Eye (tissue), 1 donor: ENCODE results near the gene DNAI1.
A peak's percentile ranks its signal among the peaks of the same experiment; 100 is the strongest.
"Not testable (repeated sequence)": the region's sequence is repeated elsewhere in the genome, so short reads cannot be mapped to it uniquely, and the experiment has no call there.

Experiments
- DNase-seq: peaks from one replicate; pipeline ENCODE4 v3.0.0-alpha.2; 2015

Gene DNAI1

DNA sequence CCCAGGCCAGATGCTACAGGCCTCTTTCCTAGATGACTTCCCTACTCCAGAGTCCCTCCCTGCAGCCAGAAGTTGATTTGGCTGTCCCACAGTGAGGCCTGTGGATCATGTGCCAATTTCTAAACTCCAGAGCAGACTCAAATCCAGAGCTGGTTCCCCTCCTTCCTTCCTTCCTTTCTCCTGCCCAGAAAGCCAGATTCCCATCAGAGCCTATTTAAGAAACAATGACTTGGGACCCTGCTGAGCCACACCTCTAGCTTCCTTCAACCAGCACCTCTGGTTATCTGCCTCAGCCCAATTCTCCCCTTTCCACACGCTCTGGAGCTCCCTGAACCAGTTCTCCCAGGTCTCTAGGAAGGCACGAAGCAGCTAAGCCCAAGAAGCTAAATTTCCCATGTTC, 7.5 kb upstream of the DNAI1 start:
- DNase-seq = no peak

DNA sequence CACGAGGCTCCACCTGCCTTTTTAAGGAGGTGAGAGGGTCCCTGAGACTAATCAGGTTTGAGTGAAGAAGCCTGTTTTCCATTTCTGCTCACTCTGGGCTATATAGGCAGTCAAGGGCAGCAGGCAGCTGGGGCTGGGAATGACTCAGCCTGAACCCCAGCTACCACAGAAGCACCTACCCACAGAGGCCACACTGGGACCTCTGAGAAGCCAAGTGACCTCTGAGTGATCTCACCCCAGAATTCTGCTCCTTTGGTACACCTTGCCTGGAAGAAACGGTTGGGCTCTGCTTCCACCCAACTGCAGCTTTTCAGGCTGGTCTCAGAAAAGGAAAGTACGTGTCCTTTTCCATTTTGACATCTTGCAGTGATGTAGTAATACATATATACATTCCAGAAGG, 7.1 kb upstream of the DNAI1 start:
- DNase-seq = no peak

DNA sequence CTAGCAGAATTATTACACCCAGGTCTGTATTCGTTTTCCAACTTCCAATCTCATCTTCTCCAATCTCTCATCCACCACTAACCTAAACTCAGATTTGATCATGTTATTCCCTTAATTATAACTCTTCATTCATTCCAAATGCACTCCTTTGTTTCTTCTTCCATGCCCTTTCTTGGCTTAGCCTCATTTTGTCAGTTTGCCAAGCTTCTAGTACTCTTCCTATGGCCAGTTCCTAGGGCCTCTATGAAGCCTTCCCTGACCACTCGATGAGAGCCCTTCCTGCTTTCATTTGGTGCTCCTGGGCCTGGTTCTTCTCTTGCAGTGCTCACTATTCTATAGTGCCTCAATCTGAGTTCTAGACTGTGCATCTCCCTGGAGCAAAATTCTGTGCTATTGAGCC, 6.0 kb upstream of the DNAI1 start:
- no peak for DNase-seq

GRCh38 chr9:34454571-34455065, 4.0 kb upstream of the DNAI1 start:
- no peak for DNase-seq

DNA sequence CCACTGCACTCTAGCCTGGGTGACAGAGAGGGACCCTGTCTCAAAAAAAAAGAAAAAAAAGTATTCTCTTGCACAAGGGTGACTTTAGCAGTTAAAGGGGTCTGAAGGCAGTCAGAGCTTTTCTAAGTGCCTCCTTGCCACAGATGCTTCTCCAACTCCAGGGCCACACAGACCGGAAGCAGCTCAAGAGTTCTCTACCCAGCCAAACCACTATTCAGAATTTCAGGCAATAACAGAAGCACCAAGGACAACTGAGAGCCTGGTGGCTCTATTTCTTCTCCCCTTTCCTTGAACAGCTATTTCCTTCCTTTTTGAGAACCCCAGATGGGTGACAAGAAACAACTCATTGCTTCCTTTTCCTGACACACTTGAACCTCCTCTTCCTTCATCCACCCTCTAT, 2.5 kb upstream of the DNAI1 start:
- DNase-seq = no peak

DNA sequence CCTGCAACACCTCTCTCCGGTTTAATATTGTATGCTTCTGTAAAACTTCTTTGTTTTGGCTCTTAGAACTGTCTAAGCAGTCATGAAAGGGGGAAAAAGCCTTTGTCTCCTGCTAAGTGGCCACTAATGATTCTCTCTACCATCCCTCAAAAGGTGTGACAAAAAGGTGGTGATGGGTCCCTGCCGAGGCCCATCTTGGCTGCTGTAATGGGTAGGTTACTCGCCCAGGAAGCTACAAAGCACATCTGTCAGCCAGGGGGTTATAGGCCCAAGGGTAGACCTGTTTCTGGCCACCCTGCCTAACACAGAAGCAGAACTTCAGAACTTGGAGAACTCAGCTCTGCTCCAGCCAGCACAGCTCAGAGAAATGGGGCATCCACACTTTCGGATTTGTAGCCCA, 1.9 kb upstream of the DNAI1 start:
- no peak for DNase-seq

DNA sequence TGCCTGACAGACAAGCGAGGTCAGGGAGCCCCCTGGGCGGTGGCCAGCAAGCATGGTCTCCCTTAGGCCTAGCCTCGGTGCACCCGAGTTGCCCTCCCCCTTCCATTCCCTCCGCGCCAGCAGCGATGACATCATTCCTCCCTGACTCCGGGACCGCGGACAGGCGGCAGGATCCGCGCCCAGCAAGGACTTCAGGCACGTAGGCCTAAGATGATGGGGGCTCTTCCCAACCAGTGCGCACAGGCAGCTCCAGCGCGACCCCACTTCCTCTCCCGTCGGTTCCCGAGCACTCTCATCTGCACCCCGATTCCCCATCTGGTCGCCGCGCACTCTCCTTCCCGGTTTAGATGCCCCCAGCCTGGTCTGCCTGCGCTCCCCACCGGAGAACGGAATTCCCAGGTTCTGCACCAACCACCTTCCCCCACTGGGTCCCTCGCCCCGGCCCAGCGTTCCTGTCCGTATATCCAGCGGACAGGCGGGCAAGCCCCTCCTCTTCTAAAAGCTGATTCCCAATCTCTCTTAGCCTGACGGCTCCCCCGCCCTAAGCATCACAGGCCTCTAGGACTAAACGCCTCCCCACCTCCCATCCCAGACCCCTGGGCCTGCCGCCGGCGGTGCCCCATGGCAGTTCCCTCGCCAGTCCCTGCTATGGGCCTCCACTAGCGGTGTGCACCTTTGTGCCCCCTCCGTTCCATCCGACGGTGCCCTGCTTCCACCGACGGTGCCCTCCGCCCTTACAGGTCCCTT, 1.2 kb upstream of the DNAI1 start:
- peak; percentile 83 for DNase-seq

GRCh38 chr9:34458959-34459340, 345 bp downstream of the DNAI1 start:
- DNase-seq = no peak

- DNase-seq = no peak
Observed at GRCh38 chr9:34459356-34459755, 751 bp downstream of the DNAI1 start.

DNA sequence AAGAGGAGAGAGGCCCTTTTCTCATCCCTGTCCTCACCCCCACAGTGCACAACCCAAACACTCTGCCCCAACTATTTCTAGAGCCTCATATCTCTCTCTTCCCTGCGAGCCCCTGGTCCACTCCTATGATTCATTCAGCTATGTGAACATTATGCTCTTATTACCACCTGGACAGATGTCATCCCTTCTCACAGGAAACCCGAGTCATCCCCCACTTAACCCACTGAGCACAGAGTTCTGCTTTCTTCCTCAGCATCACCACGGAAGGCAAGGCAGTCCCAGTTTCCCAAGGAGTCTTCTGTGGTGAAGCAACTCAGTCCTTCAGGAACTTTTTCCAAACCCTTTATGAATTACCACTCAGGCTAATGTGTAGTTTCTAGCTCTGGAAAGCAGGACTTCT, 1.3 kb downstream of the DNAI1 start:
- DNase-seq = no peak

DNA sequence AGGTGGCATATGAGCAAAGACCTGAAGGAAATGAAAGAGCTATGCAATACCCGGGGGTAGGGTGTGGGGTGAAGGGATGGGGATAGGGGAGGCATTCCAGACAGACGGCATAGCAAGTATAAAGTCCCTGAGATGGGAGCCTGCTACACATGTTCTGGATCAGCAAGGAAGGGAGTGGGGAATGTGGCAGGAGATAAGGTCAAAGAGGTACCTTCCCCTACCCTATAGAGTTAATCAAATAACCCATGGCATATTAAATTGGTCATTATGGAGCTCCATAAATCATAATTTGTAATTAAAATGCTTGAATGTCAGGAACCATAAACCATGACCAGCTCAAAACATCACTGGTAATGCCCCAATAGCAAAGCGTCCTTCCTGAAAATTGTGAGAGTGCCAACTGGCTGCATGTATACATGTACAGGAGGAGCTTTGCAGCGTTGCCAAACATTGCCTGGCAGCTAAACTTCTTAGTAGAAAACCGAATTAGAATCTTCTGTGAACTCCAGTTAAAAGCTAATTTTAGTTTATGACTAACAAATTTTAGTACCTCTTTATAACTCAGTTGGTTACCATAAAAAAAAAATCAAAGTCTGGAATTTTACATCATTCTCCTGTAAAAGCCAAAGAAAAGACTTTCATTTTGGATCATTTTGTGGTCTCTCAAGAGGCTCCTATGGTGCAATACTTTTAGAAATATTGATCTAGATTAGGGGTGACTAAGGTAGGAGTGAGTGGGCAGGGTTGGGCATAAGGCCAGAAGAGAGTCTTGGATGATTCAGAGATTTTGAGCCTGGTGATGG, 4.7 kb downstream of the DNAI1 start:
- no peak for DNase-seq

- no peak for DNase-seq
Observed at GRCh38 chr9:34463901-34464232, 5.3 kb downstream of the DNAI1 start.

- no peak for DNase-seq
Observed at GRCh38 chr9:34464571-34464970, 6.0 kb downstream of the DNAI1 start.

- DNase-seq = peak; percentile 16
Observed at GRCh38 chr9:34465468-34465867, 6.9 kb downstream of the DNAI1 start.

GRCh38 chr9:34475097-34475496, 16.5 kb downstream of the DNAI1 start:
- DNase-seq = no peak

GRCh38 chr9:34477541-34477940, 18.9 kb downstream of the DNAI1 start:
- no peak for DNase-seq

GRCh38 chr9:34479431-34479866, 20.8 kb downstream of the DNAI1 start:
- DNase-seq = peak; percentile 30

GRCh38 chr9:34481620-34482019, 23.0 kb downstream of the DNAI1 start:
- not testable (repeated sequence) for DNase-seq

DNA sequence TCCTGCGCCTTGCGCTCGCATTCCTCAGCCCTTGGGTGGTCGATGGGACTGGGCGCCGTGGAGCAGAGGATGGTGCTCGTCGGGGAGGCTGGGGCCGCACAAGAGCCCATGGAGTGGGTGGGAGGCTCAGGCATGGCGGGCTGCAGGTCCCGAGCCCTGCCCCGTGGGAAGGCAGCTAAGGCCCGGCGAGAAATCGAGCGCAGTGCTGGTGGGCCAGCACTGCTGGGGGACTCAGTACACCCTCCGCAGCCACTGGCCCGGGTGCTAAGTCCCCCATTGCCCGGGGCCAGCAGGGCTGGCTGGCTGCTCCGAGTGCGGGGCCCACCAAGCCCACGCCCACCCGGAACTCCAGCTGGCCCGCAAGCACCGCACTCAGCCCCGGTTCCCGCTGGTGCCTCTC, 24.1 kb downstream of the DNAI1 start:
- DNase-seq = not testable (repeated sequence)

- no peak for DNase-seq
Observed at GRCh38 chr9:34484678-34485077, 26.1 kb downstream of the DNAI1 start.

GRCh38 chr9:34485822-34486221, 27.2 kb downstream of the DNAI1 start:
- no peak for DNase-seq

DNA sequence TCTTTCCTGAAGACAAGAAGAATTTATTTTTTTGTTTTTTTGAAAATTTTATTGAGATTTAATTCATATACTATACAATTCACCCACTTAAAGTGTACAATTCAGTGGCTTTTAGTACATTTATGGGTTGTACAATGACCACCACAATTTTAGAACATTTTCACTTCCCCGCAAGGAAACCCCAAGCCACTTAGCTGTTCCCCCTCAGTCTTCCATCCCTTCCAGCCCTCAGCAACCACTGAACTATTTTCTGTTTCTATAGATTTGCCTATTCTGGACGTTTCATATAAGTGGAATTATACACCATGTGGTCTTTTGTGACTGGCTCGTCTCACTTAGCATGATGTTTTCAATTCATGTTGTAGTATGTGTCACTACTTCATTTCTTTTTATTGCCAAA, 28.0 kb downstream of the DNAI1 start:
- DNase-seq = no peak

DNA sequence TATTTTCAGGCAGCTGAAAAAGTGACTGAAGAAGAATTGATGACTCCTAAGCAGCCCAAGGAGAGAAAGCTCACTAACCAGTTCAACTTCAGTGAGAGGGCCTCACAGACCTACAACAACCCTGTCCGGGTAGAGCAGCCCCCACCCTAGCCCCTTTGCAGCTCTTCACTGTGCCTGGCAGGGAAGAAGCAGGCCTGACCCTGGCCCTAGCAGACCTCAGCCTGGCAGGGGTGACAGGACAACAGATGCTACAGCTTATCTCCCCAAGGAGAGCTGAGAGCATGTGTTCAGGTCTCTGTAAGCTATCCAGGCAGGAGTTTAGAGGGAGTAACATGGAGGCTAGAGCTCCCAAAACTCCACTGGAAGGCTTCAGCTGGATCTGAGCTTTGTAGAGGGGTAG, 31.8 kb downstream of the DNAI1 start:
- DNase-seq = no peak

- DNase-seq = no peak
Observed at GRCh38 chr9:34490760-34491159, 32.2 kb downstream of the DNAI1 start.
